Measurements from ENCODE around the gene TMEM86A.

GRCh38 chr11:18745251-18745650 lies 46.7 kb downstream of the TMEM86A start:
- TF ChIP-seq EP300 (IDR thresholded peaks at IDR 0.05) (no peak), RAD21 (conservative IDR thresholded peaks at IDR 0.05 in 1 of 2, IDR thresholded peaks at IDR 0.05 in 1 of 2) (no peak), PHF8 (IDR thresholded peaks at IDR 0.05; ENCODE audit: borderline replicate concordance, low read depth) (no peak)
- TF ChIP-seq, protein P1, sequence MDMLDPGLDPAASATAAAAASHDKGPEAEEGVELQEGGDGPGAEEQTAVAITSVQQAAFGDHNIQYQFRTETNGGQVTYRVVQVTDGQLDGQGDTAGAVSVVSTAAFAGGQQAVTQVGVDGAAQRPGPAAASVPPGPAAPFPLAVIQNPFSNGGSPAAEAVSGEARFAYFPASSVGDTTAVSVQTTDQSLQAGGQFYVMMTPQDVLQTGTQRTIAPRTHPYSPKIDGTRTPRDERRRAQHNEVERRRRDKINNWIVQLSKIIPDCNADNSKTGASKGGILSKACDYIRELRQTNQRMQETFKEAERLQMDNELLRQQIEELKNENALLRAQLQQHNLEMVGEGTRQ (IDR thresholded peaks at IDR 0.05), result no peak
